Glutamatergic neuron (in vitro differentiated cells): ENCODE results near the gene NDUFS1. TPM values are rescaled to one million over a fixed set of nuclear protein-coding genes. Genes with fewer than 3 reads are reported as not detected.
A peak's percentile ranks its signal among the peaks of the same experiment; 100 is the strongest.

Experiments
- DNase-seq: peaks from one replicate; pipeline ENCODE4 v3.0.0; 2022
- H3K27ac Mint-ChIP-seq: one replicate; pipeline ENCODE4 v1.8.0; 2020; ENCODE audit warnings: mild to moderate bottlenecking, mixed read lengths, inconsistent platforms; ENCODE audit not compliant: unreplicated experiment
- H3K27me3 Mint-ChIP-seq: one replicate; pipeline ENCODE4 v1.8.0; 2020; ENCODE audit warnings: mild to moderate bottlenecking, moderate library complexity, mixed read lengths, inconsistent platforms; ENCODE audit not compliant: unreplicated experiment
- H3K36me3 Mint-ChIP-seq: one replicate; pipeline ENCODE4 v1.8.0; 2020; ENCODE audit warnings: mild to moderate bottlenecking, mixed read lengths, inconsistent platforms; ENCODE audit not compliant: unreplicated experiment
- H3K4me1 Mint-ChIP-seq: one replicate; pipeline ENCODE4 v1.8.0; 2020; ENCODE audit warnings: mild to moderate bottlenecking, low read depth, mixed read lengths, inconsistent platforms; ENCODE audit not compliant: unreplicated experiment
- H3K4me3 Mint-ChIP-seq: one replicate; pipeline ENCODE4 v1.8.0; 2020; ENCODE audit warnings: mild to moderate bottlenecking, mixed read lengths, inconsistent platforms; ENCODE audit not compliant: unreplicated experiment
- H3K9me3 Mint-ChIP-seq: one replicate; pipeline ENCODE4 v1.8.0; 2020; ENCODE audit warnings: mild to moderate bottlenecking, moderate library complexity, mixed read lengths, inconsistent platforms; ENCODE audit not compliant: unreplicated experiment
- total RNA-seq: library from RNA; stranded (reverse); fragmentation: NEBNext Ultra II Directional; extraction: Animal tissue kit (Norgen Biotek cat#: 25700); gene quantifications from one replicate; pipeline ENCODE4 v1.2.1, GENCODE V29; 2021; ENCODE audit not compliant: unreplicated experiment
- TF ChIP-seq, protein P1 (sequence below): fragments of 200-600 bp; sonication (generic); IDR thresholded peaks from one replicate; pipeline ENCODE4 v1.5.0; 2021; ENCODE audit not compliant: partially characterized antibody, unreplicated experiment

The NDUFS1 gene
- total RNA-seq, 1 donor from 2014 or later = 114 TPM

DNA sequence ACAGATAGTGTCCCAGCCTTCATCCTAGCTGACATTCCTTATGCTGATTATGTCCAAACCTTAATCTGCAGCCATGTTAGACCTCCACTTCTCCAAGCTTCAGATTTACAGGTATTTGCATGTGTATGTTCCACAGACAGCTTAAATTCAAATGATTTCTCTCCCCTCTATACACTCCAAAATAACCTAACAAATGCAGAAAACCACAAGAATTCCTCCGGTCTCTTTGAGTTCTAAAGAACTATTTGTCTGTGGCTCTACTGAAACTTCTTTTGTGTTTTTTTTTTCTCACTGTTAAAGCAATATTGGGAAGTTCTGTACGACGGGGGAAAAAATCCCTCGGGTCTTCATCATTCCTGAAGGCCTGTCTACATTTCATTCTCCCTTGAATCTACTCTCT lies 8.6 kb downstream of the NDUFS1 start:
- H3K9me3 Mint-ChIP-seq = no peaks in the 10 kb centered on the region
- H3K27ac Mint-ChIP-seq = peak overlapping the region; percentile 24
- no peak for DNase-seq
- H3K4me1 Mint-ChIP-seq = peaks cover 6% of the 10 kb centered on the region
- H3K36me3 Mint-ChIP-seq = no peaks in the 10 kb centered on the region
- TF ChIP-seq, protein P1, sequence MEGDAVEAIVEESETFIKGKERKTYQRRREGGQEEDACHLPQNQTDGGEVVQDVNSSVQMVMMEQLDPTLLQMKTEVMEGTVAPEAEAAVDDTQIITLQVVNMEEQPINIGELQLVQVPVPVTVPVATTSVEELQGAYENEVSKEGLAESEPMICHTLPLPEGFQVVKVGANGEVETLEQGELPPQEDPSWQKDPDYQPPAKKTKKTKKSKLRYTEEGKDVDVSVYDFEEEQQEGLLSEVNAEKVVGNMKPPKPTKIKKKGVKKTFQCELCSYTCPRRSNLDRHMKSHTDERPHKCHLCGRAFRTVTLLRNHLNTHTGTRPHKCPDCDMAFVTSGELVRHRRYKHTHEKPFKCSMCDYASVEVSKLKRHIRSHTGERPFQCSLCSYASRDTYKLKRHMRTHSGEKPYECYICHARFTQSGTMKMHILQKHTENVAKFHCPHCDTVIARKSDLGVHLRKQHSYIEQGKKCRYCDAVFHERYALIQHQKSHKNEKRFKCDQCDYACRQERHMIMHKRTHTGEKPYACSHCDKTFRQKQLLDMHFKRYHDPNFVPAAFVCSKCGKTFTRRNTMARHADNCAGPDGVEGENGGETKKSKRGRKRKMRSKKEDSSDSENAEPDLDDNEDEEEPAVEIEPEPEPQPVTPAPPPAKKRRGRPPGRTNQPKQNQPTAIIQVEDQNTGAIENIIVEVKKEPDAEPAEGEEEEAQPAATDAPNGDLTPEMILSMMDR = no peak
- H3K4me3 Mint-ChIP-seq = no peak overlapping the region
- no peaks in the 10 kb centered on the region for H3K27me3 Mint-ChIP-seq

DNA sequence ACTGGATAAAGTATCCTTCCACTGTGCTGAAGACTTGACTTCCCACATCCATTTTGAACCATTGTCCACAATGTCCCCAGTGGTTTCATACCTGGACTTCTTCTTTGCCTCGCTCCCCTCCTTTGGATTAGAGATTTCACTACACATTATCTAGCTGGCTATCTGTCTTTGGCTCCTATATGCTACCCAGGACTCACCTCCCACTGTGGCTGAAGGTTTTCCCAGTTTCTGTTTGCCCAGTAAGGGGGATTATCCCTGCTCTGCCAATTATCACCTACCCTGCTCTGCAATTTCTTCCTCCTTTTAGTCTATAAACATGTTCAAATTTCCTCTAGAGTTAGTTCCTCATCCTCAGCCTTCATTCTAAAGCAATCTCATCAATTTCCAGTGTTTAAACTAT lies 9.1 kb downstream of the NDUFS1 start:
- Mint-ChIP-seq H3K27me3 (no peaks in the 10 kb centered on the region), H3K36me3 (no peaks in the 10 kb centered on the region), H3K27ac (no peak overlapping the region), H3K4me1 (peaks cover 6% of the 10 kb centered on the region), H3K9me3 (no peaks in the 10 kb centered on the region), H3K4me3 (no peak overlapping the region)
- DNase-seq = no peak
- TF ChIP-seq, protein P1 = no peak

DNA sequence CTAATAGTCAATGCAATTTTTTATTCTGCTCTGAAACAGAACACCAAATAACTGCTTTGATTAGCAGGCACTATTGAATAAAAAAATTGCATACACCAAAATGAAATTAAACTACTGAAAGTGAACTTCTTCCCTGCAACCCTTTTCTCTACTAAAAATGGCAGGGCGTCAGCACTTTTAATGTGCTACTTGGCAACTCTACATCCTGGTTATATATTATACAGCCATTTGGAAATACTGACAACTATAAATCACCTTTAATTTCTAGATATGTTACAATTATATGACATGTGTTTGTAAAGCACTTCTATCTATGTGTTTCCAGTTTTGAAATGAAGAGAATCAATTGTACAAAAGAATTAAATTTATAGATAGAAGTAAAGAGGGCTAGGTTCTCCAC lies 9.9 kb downstream of the NDUFS1 start:
- TF ChIP-seq, protein P1 = no peak
- Mint-ChIP-seq H3K9me3 (no peaks in the 10 kb centered on the region), H3K4me1 (peaks cover 5% of the 10 kb centered on the region), H3K36me3 (no peaks in the 10 kb centered on the region), H3K27ac (no peak overlapping the region), H3K4me3 (no peak overlapping the region), H3K27me3 (no peaks in the 10 kb centered on the region)
- no peak for DNase-seq

DNA sequence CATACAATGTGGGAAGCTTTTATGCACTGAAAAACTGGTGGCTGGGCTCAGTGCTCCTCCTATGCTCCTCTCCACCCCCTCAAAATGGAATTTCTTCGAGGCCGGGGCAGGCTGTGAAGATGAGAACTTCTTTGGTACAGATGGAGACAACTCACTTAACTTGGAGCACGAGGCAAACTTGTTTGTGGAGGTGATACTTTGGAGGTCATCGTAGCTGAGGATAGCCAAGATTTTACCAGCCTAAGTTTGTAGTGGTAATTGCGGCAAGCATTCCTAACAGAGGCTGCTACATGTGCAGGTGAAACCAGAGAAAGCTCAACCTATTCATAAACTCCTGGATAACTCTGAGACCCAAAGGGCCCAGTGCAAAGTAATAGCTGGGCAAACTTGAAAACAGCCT lies 13.6 kb downstream of the NDUFS1 start:
- TF ChIP-seq, protein P1 = no peak
- Mint-ChIP-seq H3K4me1 (no peaks in the 10 kb centered on the region), H3K4me3 (no peak overlapping the region), H3K27ac (no peak overlapping the region), H3K27me3 (no peaks in the 10 kb centered on the region), H3K9me3 (no peaks in the 10 kb centered on the region), H3K36me3 (no peaks in the 10 kb centered on the region)
- DNase-seq = no peak

DNA sequence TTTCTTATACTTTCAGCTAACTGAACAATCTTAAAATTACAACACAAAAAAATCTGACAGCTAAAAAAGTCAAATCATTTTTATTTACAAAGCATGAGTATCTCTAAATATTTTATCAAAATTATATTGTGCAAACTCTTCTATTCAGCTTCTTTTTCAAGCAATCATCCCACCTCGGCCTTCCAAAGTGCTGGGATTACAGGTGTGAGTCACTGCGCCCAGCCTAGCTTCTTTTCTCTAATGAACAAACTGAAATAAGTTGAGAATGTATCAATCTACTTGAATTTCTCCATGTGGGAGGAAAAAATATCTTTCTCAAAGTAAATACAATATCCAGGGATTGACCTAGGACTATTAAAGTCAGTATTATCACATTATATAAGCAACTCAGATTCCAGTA lies 14.9 kb downstream of the NDUFS1 start:
- Mint-ChIP-seq H3K36me3 (no peaks in the 10 kb centered on the region), H3K27ac (no peak overlapping the region), H3K9me3 (no peaks in the 10 kb centered on the region), H3K27me3 (no peaks in the 10 kb centered on the region), H3K4me3 (no peak overlapping the region), H3K4me1 (no peaks in the 10 kb centered on the region)
- DNase-seq = no peak
- TF ChIP-seq, protein P1 = no peak
